Middle frontal gyrus (tissue), 1 donor: ENCODE measurements around the gene RAB11B.
A peak's percentile ranks its signal among the peaks of the same experiment; 100 is the strongest.
"Not testable (repeated sequence)": the region's sequence is repeated elsewhere in the genome, so short reads cannot be mapped to it uniquely, and the experiment has no call there.

Experiments
- DNase-seq: peaks from one replicate; pipeline ENCODE4 v3.0.0-alpha.2; 2015; ENCODE audit warnings: low spot score; ENCODE audit errors: extremely low spot score

RAB11B gene

GRCh38 chr19:8389891-8390616, at the start of gene RAB11B:
RAB11B (plus strand) TSS chr19:8390360; CDS start chr19:8390417, 57 bp downstream.
- DNase-seq = peak; percentile 99

GRCh38 chr19:8341504-8341903, 48.7 kb upstream of the RAB11B start:
- DNase-seq = not testable (repeated sequence)

- no peak for DNase-seq
Observed at GRCh38 chr19:8342316-8342683, 47.9 kb upstream of the RAB11B start.

GRCh38 chr19:8342684-8343482, 47.3 kb upstream of the RAB11B start, which contains the start of gene KANK3:
KANK3 (minus strand) TSS chr19:8343262; CDS start chr19:8337828, 5,434 bp downstream.
- peak; percentile 74 for DNase-seq

- no peak for DNase-seq
Observed at GRCh38 chr19:8343483-8343844, 46.7 kb upstream of the RAB11B start.

- not testable (repeated sequence) for DNase-seq
Observed at GRCh38 chr19:8349629-8350372, 40.4 kb upstream of the RAB11B start.

GRCh38 chr19:8352134-8352827, 37.9 kb upstream of the RAB11B start:
- DNase-seq = no peak

GRCh38 chr19:8352845-8353244, 37.3 kb upstream of the RAB11B start:
- DNase-seq = not testable (repeated sequence)

GRCh38 chr19:8355631-8356402, 34.3 kb upstream of the RAB11B start:
- no peak for DNase-seq

- DNase-seq = no peak
Observed at GRCh38 chr19:8357007-8357521, 33.1 kb upstream of the RAB11B start.

GRCh38 chr19:8358948-8359347, 31.2 kb upstream of the RAB11B start:
- no peak for DNase-seq

- no peak for DNase-seq
Observed at GRCh38 chr19:8360196-8360595, 30.0 kb upstream of the RAB11B start.

GRCh38 chr19:8361921-8362793, 28.0 kb upstream of the RAB11B start:
- DNase-seq = peak; percentile 42

- DNase-seq = no peak
Observed at GRCh38 chr19:8363803-8364771, 26.1 kb upstream of the RAB11B start, which contains the start of gene ANGPTL4. ANGPTL4 (plus strand) TSS chr19:8364155; CDS start chr19:8364322, 167 bp downstream.

GRCh38 chr19:8366121-8366581, 24.0 kb upstream of the RAB11B start:
- DNase-seq = no peak

- DNase-seq = no peak
Observed at GRCh38 chr19:8366961-8367326, 23.2 kb upstream of the RAB11B start.

GRCh38 chr19:8367327-8368001, 22.7 kb upstream of the RAB11B start:
- no peak for DNase-seq
